Subcutaneous adipose tissue (tissue), 4 donors: ENCODE results near the gene PRKAG1. TPM values are rescaled to one million over a fixed set of nuclear protein-coding genes. Genes with fewer than 3 reads are reported as not detected.

ENCODE experiments used
- CTCF ChIP-seq: fragments of 450-650 bp; IDR thresholded peaks from one replicate; pipeline ENCODE4 v1.5.1; 2016; ENCODE audit warnings: low read depth, mild to moderate bottlenecking, control low read depth, antibody characterized with exemption, moderate library complexity
- total RNA-seq, 4 donors: library from RNA; depleted of rRNA; stranded (reverse); fragments of >200 nt; gene quantifications; one replicate each; pipeline ENCODE4 v1.1.0, GENCODE V29; 2016

The PRKAG1 gene
- total RNA-seq, 4 donors from 2014 or later: 57.7 to 67.4 (median 59.7) TPM

GRCh38 chr12:49033611-49034285 is 15.2 kb upstream of the PRKAG1 start:
- TF ChIP-seq CTCF: no peak

DNA sequence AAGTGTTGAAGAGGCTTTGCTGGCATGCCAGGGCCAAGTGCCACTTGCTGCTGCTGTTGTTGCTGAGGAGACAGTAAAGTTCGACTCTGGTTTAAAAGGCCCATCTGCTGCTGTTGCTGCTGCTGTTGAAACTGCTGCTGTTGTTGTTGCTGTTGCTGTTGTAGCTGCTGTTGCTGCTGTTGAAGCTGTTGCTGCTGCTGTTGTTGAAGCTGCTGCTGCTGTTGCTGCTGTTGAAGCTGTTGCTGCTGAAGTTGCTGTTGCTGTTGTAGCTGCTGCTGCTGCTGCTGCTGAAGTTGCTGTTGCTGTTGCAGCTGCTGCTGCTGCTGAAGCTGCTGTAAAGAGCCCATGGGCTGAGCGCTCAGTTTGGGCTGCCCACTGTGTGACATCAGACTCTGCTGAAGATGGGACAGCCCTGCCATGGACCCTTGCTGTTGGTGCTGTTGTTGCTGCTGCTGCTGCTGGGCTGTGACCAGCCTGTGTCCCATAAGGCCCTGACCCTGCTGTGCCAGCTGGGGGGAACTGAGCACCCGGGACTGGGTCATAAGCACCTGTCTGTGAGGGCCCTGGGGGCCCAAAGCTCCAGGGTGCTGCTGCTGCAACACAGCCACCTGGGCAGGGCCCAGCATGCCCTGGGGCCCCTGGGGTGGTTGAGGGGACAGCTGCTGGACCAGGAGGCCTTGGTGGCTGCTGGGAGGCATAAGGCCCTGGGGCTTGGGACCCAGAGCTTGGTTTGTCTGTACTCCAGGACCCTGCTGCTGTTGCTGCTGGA is 14.3 kb upstream of the PRKAG1 start:
- TF ChIP-seq CTCF: no peak

GRCh38 chr12:49032276-49032675 is 13.7 kb upstream of the PRKAG1 start:
- TF ChIP-seq CTCF: no peak

DNA sequence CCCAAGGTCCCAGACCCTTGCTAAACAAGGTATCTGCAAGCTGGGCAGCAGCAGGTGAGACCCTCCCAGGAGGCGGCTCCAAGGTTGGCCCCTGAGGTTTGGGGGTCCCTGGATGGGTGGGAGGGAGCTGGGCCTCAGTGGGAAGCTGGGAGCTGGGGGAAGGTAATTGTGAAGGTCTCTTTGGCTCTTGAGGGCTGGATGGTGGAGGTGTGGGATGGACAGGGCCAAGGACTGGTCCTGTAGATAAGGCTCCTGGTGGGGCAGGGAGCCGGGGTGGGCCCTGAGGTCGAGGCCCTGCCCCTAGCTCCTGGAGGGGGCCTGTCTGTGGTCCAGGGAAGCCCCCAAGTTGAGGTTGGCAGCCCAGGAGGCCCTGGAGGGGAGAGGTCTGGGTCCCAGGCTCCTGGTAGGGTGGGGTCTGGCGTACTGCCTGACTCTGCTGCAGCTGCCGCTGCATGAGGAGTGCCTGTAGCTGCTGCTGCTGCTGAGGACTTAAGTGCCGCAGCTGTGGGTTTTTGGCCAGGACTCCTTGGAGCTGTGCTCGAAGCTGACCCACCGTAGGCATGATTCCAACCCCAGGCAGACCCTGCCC is 13.1 kb upstream of the PRKAG1 start:
- no peak for TF ChIP-seq CTCF

DNA sequence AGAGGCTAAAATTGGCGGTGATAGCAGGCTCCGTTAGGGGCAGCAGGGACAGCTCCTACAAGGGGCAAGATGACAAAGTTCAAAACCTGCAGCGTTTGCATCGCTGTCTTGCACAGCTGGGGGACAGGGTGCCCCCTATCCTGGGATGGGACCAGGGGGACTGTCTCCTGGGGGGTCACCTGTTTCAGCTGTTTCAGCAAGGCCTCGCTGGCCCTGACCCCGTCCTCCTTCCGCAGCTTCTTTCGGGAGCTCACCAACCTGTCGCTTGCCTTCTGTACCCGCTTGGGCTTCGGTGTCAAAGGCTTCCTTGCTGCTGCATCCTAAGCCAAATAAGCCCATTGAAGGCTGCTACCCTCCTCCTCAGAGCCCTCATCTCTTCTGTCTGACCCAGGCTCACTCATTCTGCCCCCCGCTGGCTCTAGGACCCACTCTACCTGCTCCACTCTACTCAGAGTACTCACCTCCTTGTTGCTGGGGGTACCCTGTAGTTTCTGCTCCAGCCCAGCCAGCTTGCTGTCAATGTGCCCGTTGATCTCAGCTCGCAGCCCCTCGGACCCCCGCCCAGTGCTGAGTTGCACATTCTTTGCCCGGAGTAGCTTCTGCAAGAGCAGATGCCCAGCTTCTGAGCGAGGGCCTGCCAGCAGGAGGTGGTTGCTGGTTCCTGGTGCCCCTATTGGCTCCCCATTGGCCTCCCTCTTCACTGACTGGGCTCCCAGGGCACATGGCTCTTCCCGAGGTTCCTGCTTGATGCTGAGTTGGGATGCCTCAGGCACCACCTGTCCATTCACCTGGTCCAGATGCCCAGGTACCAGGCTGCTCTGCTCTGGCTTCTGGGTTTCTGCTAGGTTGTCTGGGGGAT is 12.4 kb upstream of the PRKAG1 start:
- no peak for TF ChIP-seq CTCF

GRCh38 chr12:49030119-49030518 is 11.5 kb upstream of the PRKAG1 start:
- no peak for TF ChIP-seq CTCF
